HepG2 (cell line): ENCODE data around the gene CTTNBP2NL. TPM values are rescaled to one million over a fixed set of nuclear protein-coding genes. Genes with fewer than 3 reads are reported as not detected.

Experiments used
- ATF1 ChIP-seq: IDR thresholded peaks from 2 replicates; pipeline ENCODE4 v1.6.1; 2016; ENCODE audit warnings: mild to moderate bottlenecking, control low read depth
- CBX5 ChIP-seq: sonication (generic); formaldehyde crosslinking; IDR thresholded peaks from 2 replicates; pipeline ENCODE4 v1.4.0; 2020; ENCODE audit warnings: missing genetic modification reagents, borderline replicate concordance
- CSRNP1 ChIP-seq: sonication (generic); formaldehyde crosslinking; IDR thresholded peaks from 2 replicates; pipeline ENCODE4 v1.8.1; 2023; ENCODE audit warnings: mild to moderate bottlenecking, missing genetic modification reagents
- DMTF1 ChIP-seq: sonication (generic); formaldehyde crosslinking; IDR thresholded peaks from 2 replicates; pipeline ENCODE4 v1.4.0; 2020; ENCODE audit warnings: mild to moderate bottlenecking, missing genetic modification reagents
- ELF3 ChIP-seq: IDR thresholded peaks from 2 replicates; pipeline ENCODE4 v1.6.1; 2016; ENCODE audit warnings: missing genetic modification reagents, missing compliant biosample characterization
- ELF4 ChIP-seq: sonication (generic); formaldehyde crosslinking; IDR thresholded peaks from 2 replicates; pipeline ENCODE4 v1.5.0; 2020; ENCODE audit warnings: missing genetic modification reagents, mild to moderate bottlenecking, moderate library complexity, borderline replicate concordance
- ESRRA ChIP-seq: sonication (generic); formaldehyde crosslinking; IDR thresholded peaks from 2 replicates; pipeline ENCODE4 v1.5.1; 2020; ENCODE audit warnings: mild to moderate bottlenecking, low read depth, missing genetic modification reagents
- FOXJ3 ChIP-seq: sonication (generic); formaldehyde crosslinking; IDR thresholded peaks from 2 replicates; pipeline ENCODE4 v1.4.0; 2020; ENCODE audit warnings: missing genetic modification reagents, mild to moderate bottlenecking, borderline replicate concordance
- HOXA5 ChIP-seq: sonication (generic); formaldehyde crosslinking; IDR thresholded peaks from 2 replicates; pipeline ENCODE4 v1.4.0; 2020; ENCODE audit warnings: missing genetic modification reagents
- NCOA2 ChIP-seq: sonication (generic); formaldehyde crosslinking; IDR thresholded peaks from 2 replicates; pipeline ENCODE4 v1.8.0; 2022; ENCODE audit warnings: inconsistent platforms
- NFE2 ChIP-seq: sonication (generic); formaldehyde crosslinking; IDR thresholded peaks from 2 replicates; pipeline ENCODE4 v1.4.0; 2020; ENCODE audit warnings: missing genetic modification reagents
- PHF5A ChIP-seq: IDR thresholded peaks from one replicate; pipeline ENCODE4 v1.6.1; 2018; ENCODE audit warnings: low read depth, missing genetic modification reagents; ENCODE audit not compliant: unreplicated experiment
- SOX5 ChIP-seq: IDR thresholded peaks from 2 replicates; pipeline ENCODE4 v1.6.1; 2016; ENCODE audit warnings: borderline replicate concordance
- SRY ChIP-seq: sonication (generic); formaldehyde crosslinking; IDR thresholded peaks from 2 replicates; pipeline ENCODE4 v1.8.0; 2022; ENCODE audit warnings: mild to moderate bottlenecking, missing genetic modification reagents
- STAG1 ChIP-seq: sonication (generic); formaldehyde crosslinking; IDR thresholded peaks from 2 replicates; pipeline ENCODE4 v1.4.0; 2020; ENCODE audit warnings: missing genetic modification reagents
- TEF ChIP-seq: sonication (generic); formaldehyde crosslinking; IDR thresholded peaks from 2 replicates; pipeline ENCODE4 v1.5.0; 2020; ENCODE audit warnings: missing genetic modification reagents
- ZFP82 ChIP-seq: sonication (generic); formaldehyde crosslinking; IDR thresholded peaks from 2 replicates; pipeline ENCODE4 v1.5.1; 2020; ENCODE audit warnings: mild to moderate bottlenecking, missing genetic modification reagents, borderline replicate concordance
- ZFP90 ChIP-seq: sonication (generic); formaldehyde crosslinking; IDR thresholded peaks from 2 replicates; pipeline ENCODE4 v1.8.0; 2022; ENCODE audit warnings: missing genetic modification reagents, mild to moderate bottlenecking, inconsistent platforms, borderline replicate concordance
- ZKSCAN1 ChIP-seq: fragments of 150-350 bp; IDR thresholded peaks from 2 replicates; pipeline ENCODE4 v1.6.1; 2014; ENCODE audit warnings: low read length
- ZNF160 ChIP-seq: sonication (generic); formaldehyde crosslinking; IDR thresholded peaks from 2 replicates; pipeline ENCODE4 v1.8.0; 2022; ENCODE audit warnings: mild to moderate bottlenecking, inconsistent platforms, missing genetic modification reagents
- ZNF639 ChIP-seq: conservative IDR thresholded peaks from 2 replicates; pipeline ENCODE4 v1.6.1; 2018; ENCODE audit warnings: missing genetic modification reagents
- ZNF704 ChIP-seq: sonication (generic); formaldehyde crosslinking; IDR thresholded peaks from 2 replicates; pipeline ENCODE4 v1.8.1; 2023; ENCODE audit warnings: mild to moderate bottlenecking, inconsistent platforms, moderate library complexity, missing genetic modification reagents, borderline replicate concordance
- ZNF788 ChIP-seq: sonication (generic); formaldehyde crosslinking; IDR thresholded peaks from 2 replicates; pipeline ENCODE4 v1.5.0; 2020; ENCODE audit warnings: mild to moderate bottlenecking, missing genetic modification reagents, borderline replicate concordance
- polyA plus RNA-seq, 8 experiments: library from polyadenylated mRNA; depleted of rRNA in 3 of 8; stranded (reverse) in 7 of 8; unstranded in 1 of 8; fragments of >200 nt; fragmentation: Illumina TruSeq in 4 of 8; extraction: Trizol in 4 of 8; gene quantifications; 2 replicates each; pipeline versions ENCODE4 v1.2.1 to v1.2.3, GENCODE V29; 2011 to 2016; ENCODE audit warnings: low read depth in 4 of 8, missing spikeins in 1 of 8, mixed read lengths in 1 of 8; ENCODE audit not compliant: insufficient read depth in 1 of 8
- total RNA-seq, 5 experiments: library from RNA; depleted of rRNA; stranded (reverse); fragments of >200 nt; fragmentation: Illumina TruSeq; extraction: Trizol; gene quantifications; 2 replicates each; pipeline ENCODE4 v1.2.3, GENCODE V29; 2016; ENCODE audit warnings: low read depth in 1 of 5

CTTNBP2NL gene
- total and polyA plus RNA-seq, 2 of the 13 experiments (the other 11 are each of a cell fraction or from before 2014, with no cell fraction given): 2.1 to 4.1 TPM

- TF ChIP-seq NCOA2 (CRISPR knock-in tag) (no peak), ZFP90 (CRISPR knock-in tag) (0 out of 2 replicates have a peak, but pooled peaks have one; percentile 46), ZNF704 (CRISPR knock-in tag) (no peak), DMTF1 (CRISPR knock-in tag) (no peak), ZKSCAN1 (no peak), SRY (no peak), NFE2 (CRISPR knock-in tag) (no peak), HOXA5 (CRISPR knock-in tag) (no peak), ATF1 (CRISPR knock-in tag) (no peak), ZNF788 (CRISPR knock-in tag) (no peak), PHF5A (peak; percentile 57), CBX5 (CRISPR knock-in tag) (no peak), ELF4 (CRISPR knock-in tag) (0 out of 2 replicates have a peak, but pooled peaks have one; percentile 49), TEF (CRISPR knock-in tag) (no peak), ZNF160 (CRISPR knock-in tag) (no peak), ELF3 (CRISPR knock-in tag) (peak; percentile 90), CSRNP1 (CRISPR knock-in tag) (no peak), ESRRA (CRISPR knock-in tag) (no peak), FOXJ3 (no peak), STAG1 (CRISPR knock-in tag) (peak; percentile 85), ZNF639 (CRISPR knock-in tag) (no peak), SOX5 (CRISPR knock-in tag) (peak; percentile 35; the same call in 1 of the 2 replicates), ZFP82 (CRISPR knock-in tag) (no peak)
Observed at GRCh38 chr1:112390775-112391602, 5.0 kb upstream of the CTTNBP2NL start (continued).
